Stimulated activated CD4-positive, alpha-beta T cell treated with anti-CD3 and anti-CD28 coated beads, Interleukin-2, amount 100 ng/mL, for 24 hours (primary cell): Measurements from ENCODE around the gene CAMKMT.

Experiments used
- DNase-seq, 2 donors: peaks; one replicate each; pipeline ENCODE4 v3.0.0-alpha.2; 2020

Gene CAMKMT

GRCh38 chr2:44778671-44779476, 417.1 kb downstream of the CAMKMT start:
- DNase-seq = no peak

- no peak for DNase-seq
Observed at GRCh38 chr2:44779793-44780192, 418.0 kb downstream of the CAMKMT start.

- no peak for DNase-seq
Observed at GRCh38 chr2:44780406-44780805, 418.7 kb downstream of the CAMKMT start.

- DNase-seq = no peak
Observed at GRCh38 chr2:44785433-44785832, 423.7 kb downstream of the CAMKMT start.

- no peak for DNase-seq
Observed at GRCh38 chr2:44786045-44786816, 424.5 kb downstream of the CAMKMT start.

GRCh38 chr2:44786817-44787214, 425.1 kb downstream of the CAMKMT start:
- DNase-seq = no peak

GRCh38 chr2:44787663-44788062, 425.9 kb downstream of the CAMKMT start:
- no peak for DNase-seq

GRCh38 chr2:44789446-44789845, 427.7 kb downstream of the CAMKMT start:
- DNase-seq = no peak

- DNase-seq = no peak
Observed at GRCh38 chr2:44789971-44790721, 428.4 kb downstream of the CAMKMT start.

GRCh38 chr2:44793322-44793870, 431.6 kb downstream of the CAMKMT start:
- no peak for DNase-seq

- no peak for DNase-seq
Observed at GRCh38 chr2:44796771-44797170, 435.0 kb downstream of the CAMKMT start.

- DNase-seq = no peak
Observed at GRCh38 chr2:44798139-44798659, 436.5 kb downstream of the CAMKMT start.

- DNase-seq = no peak
Observed at GRCh38 chr2:44799105-44799504, 437.4 kb downstream of the CAMKMT start.

GRCh38 chr2:44799754-44800153, 438.0 kb downstream of the CAMKMT start:
- DNase-seq = no peak

- no peak for DNase-seq
Observed at GRCh38 chr2:44801289-44801840, 439.6 kb downstream of the CAMKMT start.

- no peak for DNase-seq
Observed at GRCh38 chr2:44801841-44802776, 440.4 kb downstream of the CAMKMT start.

- no peak for DNase-seq
Observed at GRCh38 chr2:44802777-44803424, 441.2 kb downstream of the CAMKMT start.

- DNase-seq = no peak
Observed at GRCh38 chr2:44804406-44805265, 442.9 kb downstream of the CAMKMT start.

GRCh38 chr2:44805401-44806235, 443.9 kb downstream of the CAMKMT start:
- no peak for DNase-seq
